HCT116 (cell line): Measurements from ENCODE around the gene SERPIND1. TPM values are rescaled to one million over a fixed set of nuclear protein-coding genes. Genes with fewer than 3 reads are reported as not detected.

Experiments used
- ATAC-seq: fragments of 200-7000 bp; cut with Tn5 transposase; 2 replicates; pipeline ENCODE4 v1.9.1; 2020; ENCODE audit warnings: mild to moderate bottlenecking, moderate library complexity
- BruUV-seq: library from RNA; stranded (reverse); fragments of 400-500 nt; replicated peaks from 2 replicates; lab custom pipeline; 2021; lab: Mats Ljungman, UMichigan
- CTCF ChIA-PET: fragments of 300-600 bp; sonication (Branson Sonifier 250); formaldehyde crosslinking; loops from one replicate; lab custom pipeline; 2021; ENCODE audit warnings: antibody characterized with exemption; lab: Charles Lee
- POLR2A ChIA-PET: fragments of 300-600, 350-600 bp; sonication (Branson Sonifier 250); formaldehyde crosslinking; loops from one replicate; lab custom pipeline; 2021; ENCODE audit warnings: antibody characterized with exemption; lab: Charles Lee
- RAD21 ChIA-PET, 2 experiments: fragments of 300-600 bp; sonication (Branson Sonifier 250); formaldehyde crosslinking; loops; one replicate each; lab custom pipeline; 2023; ENCODE audit warnings: low total read pairs in 2 of 2; ENCODE audit not compliant: uncharacterized antibody in 2 of 2, unreplicated experiment in 2 of 2, low non-redundant PET in 1 of 2; lab: Charles Lee
- DNase-seq: peaks from one replicate; pipeline ENCODE4 v3.0.0-alpha.2; 2010; ENCODE audit warnings: low read depth, low spot score
- H2AFZ ChIP-seq: fragments of 200-600 bp; shearing (Covaris generic), sonication (generic); 2 replicates; pipeline ENCODE4 v1.6.1; 2017; ENCODE audit warnings: low read depth, mixed run types, mixed read lengths, antibody characterized with exemption, low read length; ENCODE audit not compliant: poor library complexity, severe bottlenecking
- H3K27ac ChIP-seq: 2 replicates; pipeline ENCODE4 v1.5.1; 2012; ENCODE audit warnings: low read depth, low read length
- H3K27me3 ChIP-seq: fragments of 200-600 bp; sonication (generic); 2 replicates; pipeline ENCODE4 v1.6.1; 2016; ENCODE audit warnings: mixed run types, low read length, mixed read lengths; ENCODE audit not compliant: insufficient read depth
- H3K36me3 ChIP-seq, 2 experiments: fragments of 200-500 bp in 1 of 2; fragments of 200-600 bp in 1 of 2; sonication (Bioruptor generic) in 1 of 2; sonication (generic) in 1 of 2; 2 replicates each; pipeline versions ENCODE4 v1.5.1 to v1.6.1; 2014 to 2016; ENCODE audit warnings: low read length in 2 of 2, inconsistent platforms in 1 of 2, mixed read lengths in 1 of 2, mixed run types in 1 of 2; ENCODE audit not compliant: insufficient read depth in 2 of 2, control insufficient read depth in 1 of 2
- H3K4me1 ChIP-seq, 2 experiments: fragments of 200-600 bp in 1 of 2; sonication (generic) in 1 of 2; 2 replicates each; pipeline versions ENCODE4 v1.5.1 to v1.6.1; 2012 to 2017; ENCODE audit warnings: low read length in 2 of 2, inconsistent platforms in 1 of 2, mild to moderate bottlenecking in 1 of 2, mixed read lengths in 1 of 2, mixed run types in 1 of 2, moderate library complexity in 1 of 2; ENCODE audit not compliant: insufficient read depth in 2 of 2, control insufficient read depth in 1 of 2
- H3K4me2 ChIP-seq: fragments of 200-600 bp; sonication (generic); 2 replicates; pipeline ENCODE4 v1.6.1; 2017; ENCODE audit warnings: mixed run types, low read length, mixed read lengths
- H3K4me3 ChIP-seq, 2 experiments: fragments of 200-600 bp in 1 of 2; sonication (generic) in 1 of 2; replicated peaks in 1 of 2; 2 replicates each; pipeline ENCODE4 v1.5.1; 2011 to 2016; ENCODE audit warnings: low read length in 2 of 2, control low read depth in 1 of 2, low read depth in 1 of 2, mild to moderate bottlenecking in 1 of 2, mixed read lengths in 1 of 2, mixed run types in 1 of 2
- H3K79me2 ChIP-seq: fragments of 200-600 bp; sonication (generic); 2 replicates; pipeline ENCODE4 v1.6.1; 2017; ENCODE audit warnings: mild to moderate bottlenecking, mixed run types, low read length, moderate library complexity, mixed read lengths; ENCODE audit not compliant: insufficient read depth
- H3K9ac ChIP-seq: fragments of 200-600 bp; sonication (generic); 2 replicates; pipeline ENCODE4 v1.6.1; 2016; ENCODE audit warnings: low read length, mixed read lengths
- H3K9me2 ChIP-seq: fragments of 200-600 bp; sonication (generic), shearing (Covaris generic); 2 replicates; pipeline ENCODE4 v1.6.1; 2017; ENCODE audit warnings: mixed run types, mild to moderate bottlenecking, moderate library complexity; ENCODE audit not compliant: insufficient read depth
- H3K9me3 ChIP-seq, 2 experiments: fragments of 200-500 bp in 1 of 2; fragments of 200-600 bp in 1 of 2; sonication (Bioruptor generic) in 1 of 2; sonication (generic) in 1 of 2; 2 replicates each; pipeline ENCODE4 v1.6.1; 2014 to 2017; ENCODE audit warnings: low read length in 2 of 2, mixed read lengths in 2 of 2, inconsistent platforms in 1 of 2, low read depth in 1 of 2, mild to moderate bottlenecking in 1 of 2, mixed run types in 1 of 2, moderate library complexity in 1 of 2; ENCODE audit not compliant: control insufficient read depth in 1 of 2, insufficient read depth in 1 of 2
- H4K20me1 ChIP-seq: fragments of 200-600 bp; sonication (generic), shearing (Covaris generic); 2 replicates; pipeline ENCODE4 v1.6.1; 2017; ENCODE audit warnings: mixed run types, mild to moderate bottlenecking, moderate library complexity; ENCODE audit not compliant: insufficient read depth
- CBX3 ChIP-seq: IDR thresholded peaks from 2 replicates; pipeline ENCODE4 v1.6.1; 2012; ENCODE audit warnings: low read depth
- CEBPB ChIP-seq: IDR thresholded peaks from 2 replicates; pipeline ENCODE4 v1.6.1; 2012; ENCODE audit warnings: low read depth
- CTCF ChIP-seq, 3 experiments: fragments of 200-600 bp in 1 of 3; sonication (generic) in 1 of 3; IDR thresholded peaks in 2 of 3; conservative IDR thresholded peaks in 1 of 3; 2 replicates each; pipeline ENCODE4 v1.5.1; 2012 to 2017; ENCODE audit warnings: low read depth in 2 of 3, low read length in 2 of 3, antibody characterized with exemption in 1 of 3, borderline replicate concordance in 1 of 3, control low read depth in 1 of 3, mild to moderate bottlenecking in 1 of 3, mixed read lengths in 1 of 3, mixed run types in 1 of 3, moderate library complexity in 1 of 3; ENCODE audit not compliant: insufficient read depth in 1 of 3
- EGR1 ChIP-seq: IDR thresholded peaks from 2 replicates; pipeline ENCODE4 v1.6.1; 2012; ENCODE audit warnings: low read depth
- ELF1 ChIP-seq: IDR thresholded peaks from 2 replicates; pipeline ENCODE4 v1.6.1; 2012; ENCODE audit warnings: low read depth, borderline replicate concordance
- EZH2phosphoT487 ChIP-seq: fragments of 200-600 bp; IDR thresholded peaks from 2 replicates; pipeline ENCODE4 v1.6.1; 2018; ENCODE audit warnings: antibody characterized with exemption, borderline replicate concordance
- FOSL1 ChIP-seq: IDR thresholded peaks from 2 replicates; pipeline ENCODE4 v1.6.1; 2012; ENCODE audit warnings: low read depth
- JUND ChIP-seq: IDR thresholded peaks from 2 replicates; pipeline ENCODE4 v1.6.1; 2012
- POLR2A ChIP-seq: IDR thresholded peaks from 2 replicates; pipeline ENCODE4 v1.7.0; 2011; ENCODE audit warnings: borderline replicate concordance; ENCODE audit not compliant: insufficient read depth, insufficient read length; ENCODE audit errors: extremely low read depth
- POLR2AphosphoS5 ChIP-seq: IDR thresholded peaks from 2 replicates; pipeline ENCODE4 v1.6.1; 2011; ENCODE audit warnings: mild to moderate bottlenecking, low read depth, low read length, moderate library complexity
- RAD21 ChIP-seq: IDR thresholded peaks from 2 replicates; pipeline ENCODE4 v1.6.1; 2012; ENCODE audit warnings: low read depth, mild to moderate bottlenecking
- SIN3A ChIP-seq: IDR thresholded peaks from 2 replicates; pipeline ENCODE4 v1.6.1; 2012; ENCODE audit warnings: low read depth
- SP1 ChIP-seq: IDR thresholded peaks from 2 replicates; pipeline ENCODE4 v1.6.1; 2012; ENCODE audit warnings: low read depth
- SRF ChIP-seq: IDR thresholded peaks from 2 replicates; pipeline ENCODE4 v1.6.1; 2012; ENCODE audit warnings: low read depth
- YY1 ChIP-seq: IDR thresholded peaks from 2 replicates; pipeline ENCODE4 v1.6.1; 2011; ENCODE audit warnings: low read length, low read depth, moderate library complexity, mild to moderate bottlenecking; ENCODE audit not compliant: insufficient replicate concordance; ENCODE audit errors: extremely low read depth
- ZFX ChIP-seq: fragments of 450-650 bp; IDR thresholded peaks from 2 replicates; pipeline ENCODE4 v1.6.1; 2017
- ZNF274 ChIP-seq: fragments of 200-500 bp; sonication (Bioruptor generic); IDR thresholded peaks from 2 replicates; pipeline ENCODE4 v1.6.1; 2014; ENCODE audit warnings: mild to moderate bottlenecking, low read depth, low read length, inconsistent platforms
- intact Hi-C: fragments of 100-400 bp; cut with micrococcal nuclease; formaldehyde crosslinking; loops from 2 replicates; pipeline ENCODE4 v1.10.0; 2022
- total RNA-seq: library from RNA; stranded (reverse); gene quantifications from one replicate; pipeline ENCODE4 v1.2.1, GENCODE V29; 2021; ENCODE audit not compliant: unreplicated experiment
- TF ChIP-seq, protein P1 (sequence below): IDR thresholded peaks from 2 replicates; pipeline ENCODE4 v1.6.1; 2011; ENCODE audit warnings: mild to moderate bottlenecking, low read length, moderate library complexity; ENCODE audit not compliant: insufficient replicate concordance; ENCODE audit errors: extremely low read depth
- TF ChIP-seq, protein P2 (sequence below): IDR thresholded peaks from 2 replicates; pipeline ENCODE4 v1.6.1; 2012
- TF ChIP-seq, protein P3 (sequence below): IDR thresholded peaks from 2 replicates; pipeline ENCODE4 v1.6.1; 2012

SERPIND1 gene
- total RNA-seq, 1 experiment from 2014 or later, result 0.25 TPM

GRCh38 chr22:20746431-20747189, 27.3 kb upstream of the SERPIND1 start:
- ChIA-PET POLR2A (no interaction called here), CTCF (interaction anchor here (0.5 kb wide), 1 partner anchor 328 kb away, joined by 3 read pairs; no protein-coding TSS in a partner anchor), RAD21 (no interaction called here)
- ATAC-seq (peak; percentile 58), DNase-seq (no peak)
- no peaks in the 10 kb centered on the region for H3K9me3 ChIP-seq
- intact Hi-C loops, result no loop called here
- no peak overlapping the region for H3K4me3 ChIP-seq
- no peak for TF ChIP-seq POLR2A
- no peak for TF ChIP-seq EZH2phosphoT487
- TF ChIP-seq CEBPB, result no peak
- no peak for TF ChIP-seq ZFX
- no peak for TF ChIP-seq ZNF274
- no peak for TF ChIP-seq ELF1
- no peak for TF ChIP-seq CBX3
- TF ChIP-seq SIN3A, result no peak
- no peak for TF ChIP-seq FOSL1
- no peak for TF ChIP-seq SP1
- TF ChIP-seq JUND, result no peak
- TF ChIP-seq POLR2AphosphoS5, result no peak
- no peak for TF ChIP-seq EGR1
- TF ChIP-seq YY1, result no peak
- no peak for TF ChIP-seq RAD21
- TF ChIP-seq, protein P1, sequence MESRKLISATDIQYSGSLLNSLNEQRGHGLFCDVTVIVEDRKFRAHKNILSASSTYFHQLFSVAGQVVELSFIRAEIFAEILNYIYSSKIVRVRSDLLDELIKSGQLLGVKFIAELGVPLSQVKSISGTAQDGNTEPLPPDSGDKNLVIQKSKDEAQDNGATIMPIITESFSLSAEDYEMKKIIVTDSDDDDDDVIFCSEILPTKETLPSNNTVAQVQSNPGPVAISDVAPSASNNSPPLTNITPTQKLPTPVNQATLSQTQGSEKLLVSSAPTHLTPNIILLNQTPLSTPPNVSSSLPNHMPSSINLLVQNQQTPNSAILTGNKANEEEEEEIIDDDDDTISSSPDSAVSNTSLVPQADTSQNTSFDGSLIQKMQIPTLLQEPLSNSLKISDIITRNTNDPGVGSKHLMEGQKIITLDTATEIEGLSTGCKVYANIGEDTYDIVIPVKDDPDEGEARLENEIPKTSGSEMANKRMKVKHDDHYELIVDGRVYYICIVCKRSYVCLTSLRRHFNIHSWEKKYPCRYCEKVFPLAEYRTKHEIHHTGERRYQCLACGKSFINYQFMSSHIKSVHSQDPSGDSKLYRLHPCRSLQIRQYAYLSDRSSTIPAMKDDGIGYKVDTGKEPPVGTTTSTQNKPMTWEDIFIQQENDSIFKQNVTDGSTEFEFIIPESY, result no peak
- TF ChIP-seq SRF, result no peak
- TF ChIP-seq, protein P2, sequence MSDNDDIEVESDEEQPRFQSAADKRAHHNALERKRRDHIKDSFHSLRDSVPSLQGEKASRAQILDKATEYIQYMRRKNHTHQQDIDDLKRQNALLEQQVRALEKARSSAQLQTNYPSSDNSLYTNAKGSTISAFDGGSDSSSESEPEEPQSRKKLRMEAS, result no peak
- TF ChIP-seq, protein P3, sequence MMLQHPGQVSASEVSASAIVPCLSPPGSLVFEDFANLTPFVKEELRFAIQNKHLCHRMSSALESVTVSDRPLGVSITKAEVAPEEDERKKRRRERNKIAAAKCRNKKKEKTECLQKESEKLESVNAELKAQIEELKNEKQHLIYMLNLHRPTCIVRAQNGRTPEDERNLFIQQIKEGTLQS, result no peak
- no peak for TF ChIP-seq CTCF (IDR thresholded peaks at IDR 0.05 in 2 of 3, conservative IDR thresholded peaks at IDR 0.05 in 1 of 3; ENCODE audit: borderline replicate concordance in 1 of 3, insufficient read depth in 1 of 3, low read depth in 2 of 3, low read length in 2 of 3)
- no peak overlapping the region for H3K4me2 ChIP-seq
- H3K36me3 ChIP-seq, result peaks cover 6% of the 10 kb centered on the region in 2 experiments; a peak in 2 of 4 replicates
- BruUV-seq, result no TSS peak
- no peak overlapping the region for H2AFZ ChIP-seq
- no peaks in the 10 kb centered on the region for H3K4me1 ChIP-seq
- no peak overlapping the region for H3K27ac ChIP-seq
- H3K9ac ChIP-seq, result no peak overlapping the region
- no peaks in the 10 kb centered on the region for H3K79me2 ChIP-seq
- H4K20me1 ChIP-seq, result no peaks in the 10 kb centered on the region
- no peaks in the 10 kb centered on the region for H3K9me2 ChIP-seq
- no peaks in the 10 kb centered on the region for H3K27me3 ChIP-seq
